Measurements from ENCODE around the gene RASA2.
"Not testable (repeated sequence)": the region's sequence is repeated elsewhere in the genome, so short reads cannot be mapped to it uniquely, and the experiment has no call there.

The RASA2 gene

GRCh38 chr3:141600331-141600730 lies 113.5 kb downstream of the RASA2 start:
- FAIRE-seq: no peak

GRCh38 chr3:141602706-141603105 lies 115.9 kb downstream of the RASA2 start:
- no peak for FAIRE-seq

- no peak for FAIRE-seq
Observed at GRCh38 chr3:141603473-141604035, 116.7 kb downstream of the RASA2 start.

GRCh38 chr3:141605883-141606282 lies 119.1 kb downstream of the RASA2 start:
- FAIRE-seq: no peak

- no peak for FAIRE-seq
Observed at GRCh38 chr3:141608438-141608837, 121.6 kb downstream of the RASA2 start.

- no peak for FAIRE-seq
Observed at GRCh38 chr3:141610939-141611338, 124.1 kb downstream of the RASA2 start.

- no peak for FAIRE-seq
Observed at GRCh38 chr3:141618103-141618910, 131.5 kb downstream of the RASA2 start.

GRCh38 chr3:141618938-141619337 lies 132.1 kb downstream of the RASA2 start:
- FAIRE-seq: no peak

- FAIRE-seq: no peak
Observed at GRCh38 chr3:141619450-141619849, 132.6 kb downstream of the RASA2 start.

GRCh38 chr3:141623691-141624090 lies 136.9 kb downstream of the RASA2 start:
- FAIRE-seq: no peak

GRCh38 chr3:141625506-141625905 lies 138.7 kb downstream of the RASA2 start:
- FAIRE-seq: no peak

GRCh38 chr3:141628334-141628733 lies 141.5 kb downstream of the RASA2 start:
- FAIRE-seq: not testable (repeated sequence)

- not testable (repeated sequence) for FAIRE-seq
Observed at GRCh38 chr3:141628868-141629441, 142.1 kb downstream of the RASA2 start.

- FAIRE-seq: no peak
Observed at GRCh38 chr3:141629976-141630375, 143.1 kb downstream of the RASA2 start.

GRCh38 chr3:141632779-141633374 lies 146.1 kb downstream of the RASA2 start:
- FAIRE-seq: no peak

- FAIRE-seq: no peak
Observed at GRCh38 chr3:141642215-141642614, 155.4 kb downstream of the RASA2 start.

GRCh38 chr3:141643391-141643790 lies 156.6 kb downstream of the RASA2 start:
- FAIRE-seq: no peak

GRCh38 chr3:141643796-141644195 lies 157.0 kb downstream of the RASA2 start:
- FAIRE-seq: no peak

- FAIRE-seq: no peak
Observed at GRCh38 chr3:141644931-141645330, 158.1 kb downstream of the RASA2 start.

GRCh38 chr3:141646760-141647561 lies 160.1 kb downstream of the RASA2 start:
- no peak for FAIRE-seq

- FAIRE-seq: no peak
Observed at GRCh38 chr3:141647562-141647915, 160.7 kb downstream of the RASA2 start.

GRCh38 chr3:141648055-141648910 lies 161.5 kb downstream of the RASA2 start:
- no peak for FAIRE-seq
